HT-29 (cell line): ENCODE data around the gene TMEM109. TPM values are rescaled to one million over a fixed set of nuclear protein-coding genes. Genes with fewer than 3 reads are reported as not detected.

ENCODE experiments used
- DNase-seq: peaks from one replicate; pipeline ENCODE4 v3.0.0-alpha.2; 2015; ENCODE audit warnings: low spot score
- total RNA-seq: library from RNA; depleted of rRNA; stranded (reverse); fragments of >200 nt; shearing (Covaris generic); gene quantifications from 2 replicates; pipeline ENCODE4 v1.2.3, GENCODE V29; 2014

The TMEM109 gene
- total RNA-seq, 1 experiment from 2014 or later: 102 TPM

DNA sequence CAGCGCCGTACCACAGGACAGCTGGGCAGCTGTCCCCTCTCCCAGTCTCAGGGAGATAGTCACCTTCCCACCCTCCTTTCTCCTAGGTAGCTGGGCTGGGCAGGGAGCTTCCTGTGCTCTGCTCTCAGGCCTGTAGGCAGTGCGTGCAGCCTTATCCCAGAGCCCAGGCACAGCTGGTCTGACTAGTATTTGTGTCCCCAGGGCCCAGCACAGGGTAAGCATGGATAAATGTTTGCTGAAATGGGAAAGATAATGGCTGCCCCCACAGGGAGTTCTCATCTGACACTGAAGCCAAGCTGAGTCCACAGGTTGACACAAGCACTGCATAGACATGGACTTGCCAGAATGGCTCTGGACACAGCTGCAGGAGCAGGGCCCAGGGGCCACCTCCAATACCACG, 28.3 kb downstream of the TMEM109 start:
- no peak for DNase-seq

DNA sequence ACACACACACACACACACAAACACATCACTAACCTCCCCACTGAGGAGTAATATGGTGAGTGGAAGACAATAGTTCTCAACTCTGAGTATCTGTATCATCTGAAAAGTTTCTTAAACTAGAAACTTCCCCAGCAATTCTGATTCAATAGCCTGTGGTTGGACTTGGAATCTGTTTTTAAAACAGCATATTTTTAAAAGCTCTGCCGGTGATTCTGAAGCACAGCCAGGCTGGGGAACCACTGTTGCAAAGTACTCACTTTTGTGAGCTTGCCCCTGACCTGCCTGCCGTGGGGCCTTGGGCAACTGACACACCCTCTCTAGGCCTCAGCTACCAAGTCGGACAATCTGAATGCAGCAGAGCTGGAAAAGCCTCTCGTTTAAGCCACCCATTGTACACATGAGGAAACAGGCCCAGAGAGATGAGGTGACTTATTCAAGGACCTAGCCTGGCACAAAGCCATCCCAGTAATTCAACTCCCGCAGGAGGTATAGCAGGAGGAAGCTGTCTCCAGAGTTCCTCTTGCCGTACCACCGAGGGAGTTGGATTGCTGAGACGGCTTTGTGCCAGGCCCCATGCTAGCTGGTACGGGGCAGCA, 29.1 kb downstream of the TMEM109 start:
- DNase-seq: peak; percentile 57

DNA sequence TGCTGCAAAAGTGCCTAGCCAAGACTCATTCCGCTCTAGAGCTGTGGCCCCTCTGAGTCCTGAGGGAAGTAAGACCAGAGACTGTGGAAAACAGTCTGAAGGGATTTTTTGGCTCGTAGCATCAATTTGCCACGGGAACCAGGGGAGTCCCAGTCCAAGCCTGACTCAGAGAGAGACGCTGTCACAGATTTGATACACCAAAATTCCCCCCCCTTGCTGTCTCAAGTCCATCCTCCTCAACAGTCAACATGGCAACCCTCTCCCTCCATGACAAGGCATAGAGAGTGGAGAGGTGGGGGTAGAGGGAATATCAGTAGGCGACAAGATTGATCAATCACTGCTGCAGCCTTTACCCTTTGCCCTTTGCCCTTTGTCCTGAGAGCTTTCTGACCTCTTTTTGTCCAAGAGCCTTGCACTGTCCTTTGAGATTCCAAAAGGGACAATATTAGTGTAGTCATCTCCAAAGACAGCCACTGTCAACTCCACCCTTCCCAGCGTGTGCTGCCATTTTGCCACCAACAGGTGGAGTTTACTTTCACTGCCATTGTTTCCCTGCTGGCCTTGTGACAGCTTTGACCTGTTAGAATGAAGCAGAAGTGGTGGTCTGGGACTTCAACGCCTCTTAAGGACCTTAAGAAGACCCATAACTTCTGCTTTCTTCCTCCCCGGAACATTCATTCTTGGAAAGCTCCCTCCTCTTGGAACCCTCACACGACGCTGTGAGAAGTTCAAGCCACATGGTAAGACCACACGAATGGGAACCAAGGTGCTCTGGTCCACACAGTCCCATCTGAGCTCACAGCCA, 30.7 kb downstream of the TMEM109 start:
- peak; percentile 32 for DNase-seq

DNA sequence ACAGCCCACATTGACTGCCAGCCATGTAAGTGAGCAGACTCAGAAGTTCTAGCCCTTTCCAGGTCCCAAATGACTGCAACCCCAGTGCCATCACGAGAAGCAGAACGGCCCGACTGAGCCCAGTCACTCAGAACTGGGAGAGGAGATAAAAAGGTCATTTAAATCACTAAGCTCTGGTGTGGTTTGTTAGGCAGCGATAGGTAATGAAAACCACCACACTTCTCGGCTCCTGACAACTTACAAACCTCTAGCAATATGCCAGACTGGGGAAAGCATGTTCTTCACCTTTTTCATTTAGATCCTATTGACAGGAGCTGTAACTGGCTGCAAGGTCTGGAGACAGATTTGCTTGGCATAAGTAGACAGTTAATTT, 31.3 kb downstream of the TMEM109 start:
- DNase-seq: no peak

DNA sequence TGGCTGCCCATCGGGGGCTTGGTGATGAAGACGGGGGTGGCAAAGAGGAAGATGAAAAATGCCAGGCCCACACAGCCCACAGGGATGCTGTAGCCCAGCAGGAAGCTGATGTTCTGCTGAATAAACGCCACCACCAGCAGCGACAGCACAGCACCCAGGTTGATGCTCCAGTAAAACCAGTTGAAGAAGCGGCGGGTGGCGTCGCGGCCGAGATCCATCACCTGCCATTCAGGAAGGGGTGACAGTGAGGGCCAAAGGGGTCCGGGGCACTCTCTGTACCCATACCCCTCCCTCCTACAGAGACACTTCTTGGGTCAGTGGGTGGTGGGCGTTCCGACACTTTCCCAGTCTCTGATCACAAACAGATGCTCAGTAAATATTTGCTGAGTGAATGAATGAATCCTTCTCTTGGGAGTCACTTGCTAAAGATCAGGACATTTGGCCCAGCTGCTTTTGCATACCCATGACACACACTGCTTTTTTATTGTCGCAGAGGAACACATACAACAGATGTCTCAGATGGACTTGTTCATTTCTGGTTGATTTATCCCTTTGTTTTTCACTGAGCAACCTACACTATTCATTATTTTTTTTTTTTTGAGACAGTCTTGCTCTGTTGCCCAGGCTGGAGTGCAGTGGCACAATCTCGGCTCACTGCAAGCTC, 32.8 kb downstream of the TMEM109 start:
- DNase-seq: no peak

DNA sequence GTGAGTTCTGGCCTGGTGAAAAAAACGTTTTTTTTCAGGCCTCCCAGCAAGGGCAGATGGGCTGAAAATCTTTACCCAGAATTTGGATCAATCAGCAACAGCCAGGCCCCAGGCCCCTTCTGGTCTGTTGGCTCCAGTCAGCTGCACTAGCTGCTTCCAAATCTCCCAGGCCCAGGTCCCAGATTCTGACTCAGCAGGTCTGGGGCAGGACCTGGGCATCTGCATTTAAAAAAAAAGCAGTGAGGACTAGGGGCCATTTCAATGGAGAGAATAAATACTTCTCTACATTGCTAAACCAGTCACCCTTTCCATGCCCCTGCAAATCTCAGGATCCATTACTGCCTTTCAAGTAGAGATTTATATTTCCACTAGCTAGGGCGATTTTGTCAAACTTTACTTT, 33.7 kb downstream of the TMEM109 start:
- no peak for DNase-seq

DNA sequence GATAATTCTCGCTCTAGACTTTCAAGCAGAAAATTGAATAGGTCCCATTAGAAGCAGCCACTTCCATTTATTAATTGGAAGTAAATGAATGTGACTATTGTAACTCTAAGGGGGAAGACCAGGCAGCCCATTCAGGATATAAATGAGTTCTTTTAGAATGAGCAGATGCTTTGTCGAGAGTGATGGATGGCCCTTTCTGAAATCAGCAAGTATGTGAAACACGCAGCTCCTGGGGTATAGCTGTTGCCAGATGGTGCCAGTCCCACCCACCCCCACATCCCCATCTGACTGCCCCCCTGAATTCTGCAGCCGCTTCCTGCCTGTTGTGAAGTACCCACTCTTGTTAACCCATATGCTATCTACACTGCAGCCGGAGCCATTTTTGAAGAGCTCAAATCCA, 34.3 kb downstream of the TMEM109 start:
- no peak for DNase-seq

DNA sequence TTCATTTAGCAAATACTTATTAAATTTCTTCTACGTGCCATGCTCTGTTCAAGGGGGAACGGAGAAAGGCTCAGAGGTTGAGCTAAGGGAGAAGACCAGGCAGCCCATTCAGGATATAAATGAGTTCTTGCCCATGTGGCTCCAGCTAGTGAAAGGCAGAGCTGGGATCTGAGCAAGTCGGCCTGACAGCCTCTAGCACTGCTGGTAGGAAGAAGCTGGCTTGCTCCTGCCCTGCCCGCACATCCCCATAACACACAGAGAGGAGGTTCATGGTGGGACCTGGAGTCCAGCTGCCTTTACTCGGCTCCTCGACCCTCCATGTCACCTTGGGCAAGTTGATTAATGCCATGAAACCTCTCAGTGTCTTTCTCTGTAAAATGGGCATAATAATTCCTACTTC, 36.1 kb downstream of the TMEM109 start:
- DNase-seq: no peak

DNA sequence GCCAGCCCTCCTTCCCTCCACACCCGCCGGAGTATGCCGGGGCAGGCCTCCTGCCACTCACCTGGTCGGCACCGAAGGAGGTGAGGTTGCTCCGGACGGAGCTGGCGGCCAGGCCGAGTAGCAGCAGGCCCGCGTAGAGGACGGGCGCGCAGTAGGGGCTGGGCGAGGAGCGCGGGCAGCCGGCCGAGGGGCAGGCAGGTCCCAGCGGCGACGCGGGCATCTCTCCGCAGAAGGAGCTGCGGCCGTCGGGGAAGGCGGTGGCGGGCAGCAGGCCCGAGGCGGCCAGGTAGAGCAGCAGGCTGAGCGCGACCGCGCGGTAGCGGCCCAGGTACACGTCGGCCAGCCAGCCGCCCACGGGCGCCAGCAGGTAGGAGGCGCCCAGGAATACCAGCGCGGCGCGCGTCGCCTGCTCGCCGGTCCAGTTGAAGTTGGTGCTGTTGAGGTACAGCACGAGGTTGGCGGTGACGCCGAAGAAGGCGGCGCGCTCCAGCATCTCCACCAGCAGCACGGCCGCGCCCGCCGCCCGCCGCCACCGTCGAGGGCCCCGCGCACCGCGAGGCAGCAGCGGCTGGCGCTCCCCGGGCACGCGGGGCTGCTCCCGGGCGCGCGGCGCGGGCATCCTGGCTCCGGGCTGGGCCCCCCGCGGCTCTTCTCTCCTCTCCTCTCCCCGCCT, 37.1 kb downstream of the TMEM109 start:
- no peak for DNase-seq

DNA sequence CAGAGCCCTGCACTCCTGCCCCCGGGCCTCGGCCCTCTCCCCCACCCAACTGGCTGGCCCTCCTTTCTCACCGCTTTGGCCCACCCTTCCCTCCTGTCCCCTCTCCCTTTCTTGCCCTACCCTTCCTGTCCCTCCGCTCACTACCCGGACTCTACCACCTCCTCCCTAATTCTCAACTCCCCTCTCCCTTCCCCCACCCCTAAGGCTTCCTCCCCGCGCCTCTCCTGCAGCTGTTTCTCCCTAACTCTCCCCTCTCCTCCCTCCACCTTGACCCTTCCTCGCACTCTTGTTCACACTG, 37.6 kb downstream of the TMEM109 start:
- no peak for DNase-seq

DNA sequence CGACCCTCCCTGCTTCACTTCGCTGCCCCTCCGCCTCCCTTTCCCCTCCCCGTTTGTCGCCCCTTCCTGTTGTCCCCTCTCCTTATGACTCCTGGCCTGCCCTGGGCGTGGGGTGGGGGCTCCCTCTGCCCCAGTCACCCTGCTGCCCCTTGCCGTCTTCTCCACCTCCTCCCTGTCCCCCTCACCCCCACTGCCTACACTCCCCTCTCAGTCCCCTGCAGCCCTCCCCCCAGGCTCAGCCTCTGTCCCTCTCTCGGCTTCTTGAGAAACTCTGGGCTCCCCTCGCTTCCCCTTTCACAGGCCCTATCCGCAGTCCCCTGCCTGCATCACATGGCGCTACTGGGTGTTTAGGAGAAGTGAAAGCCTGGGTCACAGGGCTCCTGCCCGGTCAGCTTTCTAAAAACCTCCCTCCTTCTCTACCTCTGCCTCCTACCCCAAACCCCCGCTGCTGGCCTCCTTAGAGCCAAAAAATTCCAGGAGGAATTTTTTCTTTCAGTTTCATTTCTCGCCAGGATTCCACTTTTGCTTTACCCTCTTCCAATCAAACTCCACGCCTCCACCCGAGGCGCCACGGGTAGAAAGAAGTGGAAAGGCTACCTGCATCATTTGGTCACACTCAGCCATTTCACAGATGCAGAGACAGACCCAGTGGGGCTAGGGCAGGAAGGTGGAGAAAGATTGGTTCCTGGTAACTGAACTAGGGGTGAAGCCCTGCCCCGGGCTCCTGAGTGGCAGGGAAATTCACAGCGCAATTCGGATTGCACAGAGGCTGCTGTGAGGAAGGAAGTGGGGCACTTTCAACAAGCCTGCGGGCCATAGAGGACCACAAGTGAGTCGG, 38.2 kb downstream of the TMEM109 start, which contains the start of gene SLC15A3:
SLC15A3 (minus strand) TSS at position 273 of the 838 bp plus-strand sequence. CDS start 625 bp downstream, outside the sequence.
- no peak for DNase-seq

DNA sequence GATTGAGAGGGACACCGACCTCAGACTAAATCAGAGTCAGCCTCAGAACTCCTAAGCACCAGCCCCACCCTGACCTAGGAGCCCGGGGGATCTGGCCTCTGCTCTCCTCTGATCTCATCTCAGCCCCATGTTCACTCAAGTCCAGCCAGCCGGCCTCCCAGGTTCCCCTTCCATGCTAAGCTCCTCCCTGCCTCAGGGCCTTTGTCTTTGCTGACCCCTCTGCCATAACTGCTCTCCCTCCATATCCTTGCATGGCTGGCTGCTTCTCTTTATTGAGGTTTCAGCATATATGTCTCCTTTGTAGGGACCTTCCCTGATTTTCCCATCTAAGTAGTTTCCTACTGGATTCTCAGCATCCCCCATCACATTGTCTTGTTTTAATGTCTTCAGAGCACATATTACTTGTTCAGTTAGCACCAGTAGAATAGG, 38.8 kb downstream of the TMEM109 start:
- no peak for DNase-seq

DNA sequence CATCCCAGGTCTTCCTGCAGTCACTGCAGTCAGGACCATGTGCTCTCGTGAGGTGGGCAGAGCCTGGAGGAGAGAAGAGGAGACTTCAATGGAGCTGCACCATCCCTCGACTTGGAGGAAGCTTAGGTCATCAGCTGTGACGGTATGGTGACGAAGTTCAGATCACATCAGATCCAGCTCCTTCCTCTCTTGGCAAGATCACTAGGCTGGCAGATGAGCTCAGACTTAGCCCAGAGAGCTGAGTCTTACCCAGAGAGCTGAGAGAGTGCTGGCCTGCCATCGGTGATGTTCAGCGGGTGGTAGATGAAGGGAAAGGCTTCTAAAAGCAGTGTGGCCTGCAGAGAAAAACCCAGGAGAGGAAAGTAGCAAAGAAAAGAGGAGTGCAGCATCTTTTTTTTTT, 39.8 kb downstream of the TMEM109 start:
- no peak for DNase-seq

DNA sequence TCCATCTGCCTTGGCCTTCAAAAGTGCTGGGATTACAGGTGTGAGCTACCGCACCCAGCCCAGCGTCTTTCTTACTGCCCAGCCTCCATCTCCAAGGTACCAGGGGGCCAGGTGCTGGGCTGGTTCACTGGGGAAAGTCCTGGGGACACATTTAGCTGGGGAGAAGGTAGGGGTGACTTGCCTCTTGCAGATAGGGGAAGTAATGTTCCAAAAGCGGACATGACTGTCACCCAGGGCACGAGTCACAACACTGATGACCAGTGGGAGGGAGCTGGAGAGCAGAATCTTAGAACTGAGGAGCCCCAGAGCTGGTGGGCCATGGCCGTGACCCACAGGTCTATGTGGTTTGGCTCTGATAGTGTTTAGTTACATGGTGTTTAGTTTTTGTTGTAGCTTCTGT, 40.5 kb downstream of the TMEM109 start:
- DNase-seq: no peak

DNA sequence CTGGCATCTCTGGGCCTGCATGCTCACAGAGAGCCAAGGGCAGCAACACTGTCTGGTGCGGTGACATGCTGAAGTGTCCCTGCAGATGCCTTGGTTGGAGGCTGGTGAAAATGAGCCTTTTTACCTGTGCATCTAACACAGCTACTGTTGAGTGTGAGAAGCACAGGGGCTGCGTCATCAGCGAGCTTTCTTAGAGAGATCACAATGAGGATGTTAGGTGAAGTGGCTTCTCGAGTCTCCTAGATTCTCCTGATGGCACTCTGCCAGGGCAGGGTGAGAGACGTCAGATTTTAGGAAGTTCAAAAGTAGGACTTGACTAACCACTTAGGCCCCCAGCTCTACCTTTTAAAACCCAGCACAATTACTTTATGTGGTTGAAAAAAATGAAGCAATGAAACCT, 41.6 kb downstream of the TMEM109 start:
- DNase-seq: no peak

DNA sequence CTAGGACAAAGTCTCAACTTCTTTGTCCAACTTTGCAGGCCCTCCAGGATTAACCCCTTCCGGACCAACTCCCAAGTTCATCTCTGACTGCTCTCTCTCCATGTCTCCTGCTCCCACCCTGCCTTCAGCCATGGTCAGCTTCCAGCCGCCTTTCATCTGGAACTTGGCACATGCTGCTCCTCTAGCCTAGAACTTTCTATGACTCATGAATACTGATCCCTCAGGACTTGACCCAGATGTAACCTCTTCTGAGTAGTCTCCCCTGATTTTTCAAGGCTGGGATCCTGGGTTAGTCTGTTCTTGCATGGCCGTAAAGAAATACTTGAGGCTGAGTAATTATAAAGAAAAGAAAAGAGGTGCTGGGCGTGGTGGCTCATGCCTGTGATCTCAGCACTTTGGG, 43.2 kb downstream of the TMEM109 start:
- no peak for DNase-seq

DNA sequence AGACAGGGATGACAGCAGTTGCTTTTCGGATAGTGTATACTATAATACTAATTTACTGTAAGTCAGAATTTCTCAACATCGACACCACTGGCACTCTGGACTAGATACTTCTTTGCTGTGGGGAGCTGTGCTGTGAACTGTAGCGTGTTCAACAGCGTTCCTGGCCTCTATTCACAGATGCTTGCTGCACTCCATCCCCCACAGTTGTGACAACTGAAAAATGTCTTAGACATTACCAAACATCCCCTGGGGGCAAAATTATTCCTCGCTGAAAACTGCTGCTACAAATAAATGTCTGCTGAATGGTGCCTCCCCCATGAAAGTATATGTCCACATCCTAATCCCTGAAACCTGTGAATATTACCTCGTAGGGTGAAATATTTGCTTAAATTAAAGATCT, 45.5 kb downstream of the TMEM109 start:
- no peak for DNase-seq

DNA sequence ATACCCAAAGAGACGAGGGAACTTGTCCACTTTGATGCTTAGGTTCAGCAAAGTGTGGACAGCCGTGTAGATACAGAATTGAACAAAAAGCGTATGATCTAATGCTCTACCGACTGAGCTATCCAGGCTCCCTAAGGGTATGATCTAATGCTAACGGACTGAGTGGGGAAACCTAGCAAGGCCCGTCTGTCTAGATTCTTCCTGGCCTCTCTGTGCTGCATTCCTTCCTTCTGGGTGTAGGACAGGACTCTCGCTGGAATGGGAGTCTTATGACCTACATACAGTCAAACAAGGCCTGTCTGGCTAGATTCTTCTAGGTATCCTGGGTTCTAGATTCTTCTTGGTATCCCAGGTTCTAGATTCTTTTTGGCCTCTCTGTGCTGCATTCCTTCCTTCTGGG, 46.4 kb downstream of the TMEM109 start:
- no peak for DNase-seq

DNA sequence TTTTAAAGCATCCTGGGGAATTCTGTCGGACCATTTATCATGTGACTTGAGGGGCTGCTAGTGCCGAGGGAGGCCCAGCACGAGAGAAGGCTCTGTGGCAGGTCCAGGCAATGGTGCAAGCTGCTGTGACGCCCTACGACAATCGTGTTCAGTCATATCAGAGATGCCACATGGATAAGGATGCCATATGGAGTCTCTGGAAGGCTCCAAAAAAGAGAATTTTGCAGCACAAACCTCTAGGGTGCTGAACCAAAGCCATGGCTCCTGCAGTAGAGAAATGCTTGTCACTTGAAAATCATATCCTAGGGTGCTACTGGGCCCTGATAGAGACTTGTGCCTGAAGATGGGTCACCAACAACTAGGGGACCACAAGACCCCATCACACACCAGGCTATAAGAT, 50.8 kb downstream of the TMEM109 start:
- no peak for DNase-seq

DNA sequence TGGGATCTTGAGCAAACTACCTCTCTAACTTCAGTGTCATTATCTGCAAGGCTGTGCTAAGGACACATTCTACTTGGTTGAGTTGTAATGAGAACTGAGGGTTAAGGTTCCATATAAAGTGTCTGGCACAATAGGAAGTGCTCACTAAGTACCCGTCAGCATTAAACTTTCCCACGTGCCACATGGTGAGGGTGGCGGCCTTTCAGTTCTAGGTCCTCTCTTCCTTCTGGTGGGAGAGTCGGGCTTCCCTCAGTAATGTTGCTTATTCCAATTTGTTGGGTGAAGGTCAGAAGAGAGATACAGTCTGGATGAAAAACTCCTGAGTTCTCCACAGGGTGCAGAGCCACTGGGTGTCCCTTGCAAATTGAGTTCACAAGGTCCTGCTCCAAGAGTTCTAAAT, 52.9 kb downstream of the TMEM109 start:
- no peak for DNase-seq

DNA sequence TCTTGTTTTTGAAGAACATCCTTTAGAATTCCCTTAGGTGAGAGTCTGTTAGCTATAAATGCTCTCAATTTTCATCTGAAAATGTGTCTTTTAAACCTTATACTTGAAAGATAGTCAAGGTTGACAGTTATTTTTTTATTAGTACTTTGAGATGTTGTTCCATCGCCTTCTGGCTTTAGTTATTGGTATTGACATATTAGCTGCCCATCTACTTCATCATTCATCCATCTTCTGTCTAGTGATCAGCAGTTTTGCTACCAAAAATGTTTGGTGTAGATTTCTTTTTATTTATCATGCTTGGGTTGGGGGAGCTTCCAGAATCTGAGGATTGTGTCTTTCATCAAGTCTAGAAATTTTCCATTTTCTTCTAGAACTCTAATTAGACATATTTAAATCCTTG, 54.3 kb downstream of the TMEM109 start:
- DNase-seq: no peak

DNA sequence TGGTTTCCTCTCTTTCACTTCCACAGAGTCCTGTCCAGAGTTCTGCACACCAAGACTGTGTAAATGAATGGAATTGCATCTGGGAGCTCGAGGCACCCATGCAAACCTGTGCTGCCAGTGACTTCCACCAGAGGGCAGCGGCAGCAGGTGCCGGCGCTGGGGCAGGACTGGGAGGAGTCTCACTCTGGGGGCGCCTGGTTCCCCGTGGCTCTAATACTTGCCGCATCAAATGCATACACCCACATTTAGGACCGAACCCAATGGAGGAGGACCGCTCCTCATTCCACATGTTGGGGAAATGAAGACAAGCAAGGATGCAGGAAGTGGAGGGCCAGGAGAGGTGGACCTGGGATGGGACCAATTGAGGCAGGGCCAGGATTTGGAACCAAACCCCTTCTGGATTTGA, 56.4 kb downstream of the TMEM109 start:
- DNase-seq: peak; percentile 72
